C4-2B (cell line): Measurements from ENCODE around the gene VAMP7.

Experiments used
- ZFX ChIP-seq: fragments of 450-650 bp; IDR thresholded peaks from 2 replicates; pipeline ENCODE4 v1.6.1; 2017
- TF ChIP-seq, protein P1 (sequence below): fragments of 450-650 bp; conservative IDR thresholded peaks from 2 replicates; pipeline ENCODE4 v1.5.1; 2017; ENCODE audit warnings: mild to moderate bottlenecking

DNA sequence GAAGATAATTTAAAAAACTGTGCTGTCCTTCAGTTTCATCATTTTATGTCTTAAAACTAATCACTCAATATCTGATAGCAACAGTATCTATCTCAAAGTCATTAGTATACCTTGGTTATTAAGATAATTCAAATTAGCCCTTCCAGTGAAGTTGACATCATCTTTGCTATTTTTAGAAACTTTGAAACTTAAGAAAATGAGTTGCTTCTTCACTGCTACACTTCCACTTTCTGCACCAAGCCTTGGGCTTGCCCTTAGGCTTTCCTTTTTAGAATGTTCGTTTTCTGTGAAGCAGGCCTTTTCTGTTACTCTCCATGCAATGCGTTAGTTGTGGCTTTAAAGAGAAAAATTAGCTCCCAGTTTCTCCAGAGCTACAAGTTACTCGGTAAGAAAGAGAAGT lies 4.4 kb upstream of the VAMP7 start:
- TF ChIP-seq, protein P1, sequence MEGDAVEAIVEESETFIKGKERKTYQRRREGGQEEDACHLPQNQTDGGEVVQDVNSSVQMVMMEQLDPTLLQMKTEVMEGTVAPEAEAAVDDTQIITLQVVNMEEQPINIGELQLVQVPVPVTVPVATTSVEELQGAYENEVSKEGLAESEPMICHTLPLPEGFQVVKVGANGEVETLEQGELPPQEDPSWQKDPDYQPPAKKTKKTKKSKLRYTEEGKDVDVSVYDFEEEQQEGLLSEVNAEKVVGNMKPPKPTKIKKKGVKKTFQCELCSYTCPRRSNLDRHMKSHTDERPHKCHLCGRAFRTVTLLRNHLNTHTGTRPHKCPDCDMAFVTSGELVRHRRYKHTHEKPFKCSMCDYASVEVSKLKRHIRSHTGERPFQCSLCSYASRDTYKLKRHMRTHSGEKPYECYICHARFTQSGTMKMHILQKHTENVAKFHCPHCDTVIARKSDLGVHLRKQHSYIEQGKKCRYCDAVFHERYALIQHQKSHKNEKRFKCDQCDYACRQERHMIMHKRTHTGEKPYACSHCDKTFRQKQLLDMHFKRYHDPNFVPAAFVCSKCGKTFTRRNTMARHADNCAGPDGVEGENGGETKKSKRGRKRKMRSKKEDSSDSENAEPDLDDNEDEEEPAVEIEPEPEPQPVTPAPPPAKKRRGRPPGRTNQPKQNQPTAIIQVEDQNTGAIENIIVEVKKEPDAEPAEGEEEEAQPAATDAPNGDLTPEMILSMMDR = no peak
- no peak for TF ChIP-seq ZFX
